WTC11 (cell line): ENCODE measurements around the gene CNTNAP5. TPM values are rescaled to one million over a fixed set of nuclear protein-coding genes. Genes with fewer than 3 reads are reported as not detected.

ENCODE experiments used
- ATAC-seq: fragments of 200-7000 bp; cut with Tn5 transposase; 2 replicates; pipeline ENCODE4 v1.10.0; 2021; ENCODE audit warnings: mild to moderate bottlenecking, moderate library complexity
- CTCF ChIA-PET: fragments of 300-600 bp; sonication (Branson Sonifier 250); formaldehyde crosslinking; loops from one replicate; lab custom pipeline; 2021; ENCODE audit warnings: antibody characterized with exemption; lab: Charles Lee
- POLR2A ChIA-PET: fragments of 350-600 bp; sonication (Branson Sonifier 250); formaldehyde crosslinking; loops from one replicate; lab custom pipeline; 2021; ENCODE audit warnings: antibody characterized with exemption; lab: Charles Lee
- DNase-seq: peaks from one replicate; pipeline ENCODE4 v3.0.0; 2021; ENCODE audit warnings: low spot score
- H3K27ac Mint-ChIP-seq: 2 replicates; pipeline ENCODE4 v1.8.0; 2021; ENCODE audit warnings: mixed read lengths
- H3K27me3 Mint-ChIP-seq: 2 replicates; pipeline ENCODE4 v1.8.0; 2021; ENCODE audit warnings: low read depth, mild to moderate bottlenecking, moderate library complexity, mixed read lengths
- H3K36me3 Mint-ChIP-seq: 2 replicates; pipeline ENCODE4 v1.8.0; 2021; ENCODE audit warnings: mixed read lengths
- H3K4me1 Mint-ChIP-seq: 2 replicates; pipeline ENCODE4 v1.8.0; 2022; ENCODE audit warnings: mixed read lengths
- H3K4me3 Mint-ChIP-seq: 2 replicates; pipeline ENCODE4 v1.8.0; 2021; ENCODE audit warnings: mild to moderate bottlenecking, moderate library complexity, mixed read lengths
- H3K9me3 Mint-ChIP-seq: 2 replicates; pipeline ENCODE4 v1.8.0; 2021; ENCODE audit warnings: mixed read lengths
- EMX1 ChIP-seq: fragments of 250-450 bp; sonication (Bioruptor Pico); IDR thresholded peaks from 2 replicates; pipeline ENCODE4 v1.8.0; 2021; ENCODE audit warnings: mild to moderate bottlenecking
- GRHL2 ChIP-seq: fragments of 250-450 bp; sonication (Bioruptor Pico); IDR thresholded peaks from 2 replicates; pipeline ENCODE4 v1.8.0; 2022; ENCODE audit warnings: mild to moderate bottlenecking, moderate library complexity; ENCODE audit not compliant: insufficient replicate concordance, severe bottlenecking
- KAT7 ChIP-seq: sonication (generic); formaldehyde crosslinking; IDR thresholded peaks from 2 replicates; pipeline ENCODE4 v1.8.1; 2023; ENCODE audit warnings: missing genetic modification reagents, mild to moderate bottlenecking, borderline replicate concordance
- OVOL2 ChIP-seq: fragments of 250-450 bp; sonication (Bioruptor Pico); IDR thresholded peaks from 2 replicates; pipeline ENCODE4 v1.9.0; 2021; ENCODE audit warnings: mild to moderate bottlenecking, borderline replicate concordance
- PRRX2 ChIP-seq: fragments of 250-450 bp; sonication (Bioruptor Pico); IDR thresholded peaks from 2 replicates; pipeline ENCODE4 v1.8.0; 2021; ENCODE audit warnings: mild to moderate bottlenecking
- RORB ChIP-seq: fragments of 250-450 bp; sonication (Bioruptor Pico); IDR thresholded peaks from 2 replicates; pipeline ENCODE4 v1.9.0; 2021; ENCODE audit warnings: mild to moderate bottlenecking
- SP1 ChIP-seq: sonication (generic); formaldehyde crosslinking; conservative IDR thresholded peaks from 2 replicates; pipeline ENCODE4 v1.8.1; 2022; ENCODE audit warnings: missing genetic modification reagents
- TCF7 ChIP-seq: sonication (generic); formaldehyde crosslinking; IDR thresholded peaks from 2 replicates; pipeline ENCODE4 v1.8.0; 2022; ENCODE audit warnings: mild to moderate bottlenecking, low read depth, missing genetic modification reagents, moderate library complexity
- TP53 ChIP-seq: sonication (generic); formaldehyde crosslinking; IDR thresholded peaks from 2 replicates; pipeline ENCODE4 v1.8.1; 2023; ENCODE audit warnings: mild to moderate bottlenecking, missing genetic modification reagents
- ZBTB21 ChIP-seq: sonication (generic); formaldehyde crosslinking; IDR thresholded peaks from 2 replicates; pipeline ENCODE4 v1.8.1; 2023; ENCODE audit warnings: mild to moderate bottlenecking, missing genetic modification reagents, borderline replicate concordance
- ZNF219 ChIP-seq: sonication (generic); formaldehyde crosslinking; IDR thresholded peaks from 2 replicates; pipeline ENCODE4 v1.8.0; 2023; ENCODE audit warnings: missing genetic modification reagents, mild to moderate bottlenecking, borderline replicate concordance
- ZNF263 ChIP-seq: sonication (generic); formaldehyde crosslinking; IDR thresholded peaks from 2 replicates; pipeline ENCODE4 v1.8.1; 2022; ENCODE audit warnings: low read depth, mild to moderate bottlenecking, moderate library complexity, missing genetic modification reagents
- ZNF396 ChIP-seq: fragments of 250-450 bp; sonication (Bioruptor Pico); IDR thresholded peaks from 2 replicates; pipeline ENCODE4 v1.8.0; 2021; ENCODE audit warnings: mild to moderate bottlenecking, moderate library complexity, borderline replicate concordance
- ZNF423 ChIP-seq: fragments of 250-450 bp; sonication (Bioruptor Pico); IDR thresholded peaks from 2 replicates; pipeline ENCODE4 v2.1.2; 2022; ENCODE audit warnings: mild to moderate bottlenecking, moderate library complexity
- total RNA-seq: library from RNA; stranded (reverse); gene quantifications from 3 replicates; pipeline ENCODE4 v1.2.3, GENCODE V29; 2021
- TF ChIP-seq, protein P1 (sequence below): fragments of 250-450 bp; sonication (Bioruptor Pico); conservative IDR thresholded peaks from 2 replicates; pipeline ENCODE4 v1.9.0; 2021; ENCODE audit warnings: mild to moderate bottlenecking
- TF ChIP-seq, protein P2 (sequence below): sonication (generic); formaldehyde crosslinking; IDR thresholded peaks from 2 replicates; pipeline ENCODE4 v1.8.1; 2023; ENCODE audit warnings: mild to moderate bottlenecking, missing genetic modification reagents
- TF ChIP-seq, protein P3 (sequence below): sonication (generic); formaldehyde crosslinking; IDR thresholded peaks from 2 replicates; pipeline ENCODE4 v1.8.1; 2022; ENCODE audit warnings: missing genetic modification reagents, borderline replicate concordance
- TF ChIP-seq, protein P4 (sequence below): sonication (generic); formaldehyde crosslinking; IDR thresholded peaks from 2 replicates; pipeline ENCODE4 v1.8.1; 2022; ENCODE audit warnings: mild to moderate bottlenecking, moderate library complexity, missing genetic modification reagents
- TF ChIP-seq, protein P5 (sequence below): sonication (generic); formaldehyde crosslinking; IDR thresholded peaks from 2 replicates; pipeline ENCODE4 v1.8.1; 2023; ENCODE audit warnings: mild to moderate bottlenecking, moderate library complexity, missing genetic modification reagents
- TF ChIP-seq, protein P6 (sequence below): fragments of 200-600 bp; IDR thresholded peaks from 2 replicates; pipeline ENCODE4 v1.8.0; 2022; ENCODE audit warnings: antibody characterized with exemption

Gene CNTNAP5
- total RNA-seq, 1 experiment from 2014 or later: 0.22 TPM

DNA sequence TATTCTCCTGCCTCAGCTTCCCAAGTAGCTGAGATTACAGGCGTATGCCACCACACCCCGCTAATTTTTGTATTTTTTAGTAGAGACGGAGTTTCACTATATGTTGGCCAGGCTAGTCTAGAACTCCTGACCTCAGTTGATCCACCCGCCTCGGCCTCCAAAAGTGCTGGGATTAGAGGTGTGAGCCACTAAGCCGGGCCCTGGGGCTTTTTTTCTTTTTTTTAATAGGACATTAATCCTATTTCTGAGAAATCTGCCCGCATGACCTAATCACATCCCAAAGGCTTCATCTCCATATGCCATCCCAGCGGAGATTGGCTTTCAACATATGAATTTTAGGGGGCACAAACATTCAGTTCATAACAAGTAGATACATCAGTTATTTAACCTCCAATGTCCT is 128.6 kb downstream of the CNTNAP5 start (continued):
- TF ChIP-seq, protein P1, sequence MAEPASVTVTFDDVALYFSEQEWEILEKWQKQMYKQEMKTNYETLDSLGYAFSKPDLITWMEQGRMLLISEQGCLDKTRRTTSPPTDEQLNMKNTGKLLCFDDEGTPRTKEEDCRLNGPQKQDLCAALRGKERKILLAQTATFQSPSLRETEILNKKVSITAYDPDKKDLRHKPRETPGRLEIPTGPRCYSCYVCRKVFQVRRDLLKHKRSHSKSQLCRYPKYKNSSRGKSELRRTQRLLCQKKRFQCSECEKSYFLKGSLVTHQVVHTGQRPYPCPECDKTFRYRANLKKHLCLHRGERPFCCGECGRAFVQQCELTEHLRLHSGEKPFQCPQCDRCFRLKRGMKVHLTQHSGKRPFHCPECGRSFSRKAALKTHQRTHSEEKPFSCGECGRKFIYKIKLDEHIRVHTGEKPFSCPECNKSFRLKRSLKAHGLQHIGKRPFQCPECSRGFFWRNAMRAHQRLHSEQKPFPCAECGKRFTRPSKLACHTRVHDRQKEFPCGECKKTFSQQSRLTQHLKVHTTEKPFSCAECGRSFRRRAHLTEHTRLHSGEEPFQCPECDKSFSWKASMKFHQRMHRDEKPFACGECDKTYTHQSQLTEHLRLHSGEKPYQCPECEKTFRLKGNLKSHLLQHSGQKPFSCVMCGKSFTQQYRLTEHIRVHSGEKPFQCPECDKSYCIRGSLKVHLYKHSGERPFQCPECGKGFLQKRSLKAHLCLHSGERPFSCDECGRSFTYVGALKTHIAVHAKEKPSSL (CRISPR knock-in tag): no peak

DNA sequence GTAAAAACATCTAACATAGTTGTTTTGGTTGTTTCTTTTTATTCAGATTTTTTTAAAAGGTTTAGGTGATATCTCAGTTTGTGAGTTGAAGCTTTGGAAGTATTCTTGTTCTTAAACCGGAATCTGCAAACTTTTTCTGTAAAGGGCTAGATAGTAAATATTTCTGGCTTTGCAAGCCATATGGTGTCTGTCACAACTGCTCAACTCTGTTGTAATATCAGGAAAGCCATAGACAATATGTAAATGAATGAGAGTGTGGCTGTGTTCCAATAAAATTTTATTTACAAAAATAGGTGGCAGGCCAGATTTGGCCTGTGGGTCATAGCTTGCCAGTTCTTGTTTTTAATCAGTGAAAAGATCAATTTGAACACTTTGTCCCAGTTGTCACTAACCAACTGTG is 134.1 kb downstream of the CNTNAP5 start:
- H3K9me3 Mint-ChIP-seq: no peaks in the 10 kb centered on the region
- H3K27ac Mint-ChIP-seq: no peak overlapping the region
- TF ChIP-seq, protein P2, sequence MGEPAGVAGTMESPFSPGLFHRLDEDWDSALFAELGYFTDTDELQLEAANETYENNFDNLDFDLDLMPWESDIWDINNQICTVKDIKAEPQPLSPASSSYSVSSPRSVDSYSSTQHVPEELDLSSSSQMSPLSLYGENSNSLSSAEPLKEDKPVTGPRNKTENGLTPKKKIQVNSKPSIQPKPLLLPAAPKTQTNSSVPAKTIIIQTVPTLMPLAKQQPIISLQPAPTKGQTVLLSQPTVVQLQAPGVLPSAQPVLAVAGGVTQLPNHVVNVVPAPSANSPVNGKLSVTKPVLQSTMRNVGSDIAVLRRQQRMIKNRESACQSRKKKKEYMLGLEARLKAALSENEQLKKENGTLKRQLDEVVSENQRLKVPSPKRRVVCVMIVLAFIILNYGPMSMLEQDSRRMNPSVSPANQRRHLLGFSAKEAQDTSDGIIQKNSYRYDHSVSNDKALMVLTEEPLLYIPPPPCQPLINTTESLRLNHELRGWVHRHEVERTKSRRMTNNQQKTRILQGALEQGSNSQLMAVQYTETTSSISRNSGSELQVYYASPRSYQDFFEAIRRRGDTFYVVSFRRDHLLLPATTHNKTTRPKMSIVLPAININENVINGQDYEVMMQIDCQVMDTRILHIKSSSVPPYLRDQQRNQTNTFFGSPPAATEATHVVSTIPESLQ (CRISPR knock-in tag): no peak
- no peak for TF ChIP-seq GRHL2 (CRISPR knock-in tag)
- TF ChIP-seq, protein P3, sequence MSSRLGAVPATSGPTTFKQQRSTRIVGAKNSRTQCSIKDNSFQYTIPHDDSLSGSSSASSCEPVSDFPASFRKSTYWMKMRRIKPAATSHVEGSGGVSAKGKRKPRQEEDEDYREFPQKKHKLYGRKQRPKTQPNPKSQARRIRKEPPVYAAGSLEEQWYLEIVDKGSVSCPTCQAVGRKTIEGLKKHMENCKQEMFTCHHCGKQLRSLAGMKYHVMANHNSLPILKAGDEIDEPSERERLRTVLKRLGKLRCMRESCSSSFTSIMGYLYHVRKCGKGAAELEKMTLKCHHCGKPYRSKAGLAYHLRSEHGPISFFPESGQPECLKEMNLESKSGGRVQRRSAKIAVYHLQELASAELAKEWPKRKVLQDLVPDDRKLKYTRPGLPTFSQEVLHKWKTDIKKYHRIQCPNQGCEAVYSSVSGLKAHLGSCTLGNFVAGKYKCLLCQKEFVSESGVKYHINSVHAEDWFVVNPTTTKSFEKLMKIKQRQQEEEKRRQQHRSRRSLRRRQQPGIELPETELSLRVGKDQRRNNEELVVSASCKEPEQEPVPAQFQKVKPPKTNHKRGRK (CRISPR knock-in tag): no peak
- TF ChIP-seq PRRX2 (CRISPR knock-in tag): no peak
- TF ChIP-seq TP53 (CRISPR knock-in tag): no peak
- TF ChIP-seq ZNF219 (CRISPR knock-in tag): no peak
- no peak for TF ChIP-seq SP1
- TF ChIP-seq EMX1 (CRISPR knock-in tag): no peak
- no peak for TF ChIP-seq ZNF423 (CRISPR knock-in tag)
- TF ChIP-seq, protein P4, sequence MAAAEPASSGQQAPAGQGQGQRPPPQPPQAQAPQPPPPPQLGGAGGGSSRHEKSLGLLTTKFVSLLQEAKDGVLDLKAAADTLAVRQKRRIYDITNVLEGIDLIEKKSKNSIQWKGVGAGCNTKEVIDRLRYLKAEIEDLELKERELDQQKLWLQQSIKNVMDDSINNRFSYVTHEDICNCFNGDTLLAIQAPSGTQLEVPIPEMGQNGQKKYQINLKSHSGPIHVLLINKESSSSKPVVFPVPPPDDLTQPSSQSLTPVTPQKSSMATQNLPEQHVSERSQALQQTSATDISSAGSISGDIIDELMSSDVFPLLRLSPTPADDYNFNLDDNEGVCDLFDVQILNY (CRISPR knock-in tag): no peak
- no peak for TF ChIP-seq ZBTB21 (CRISPR knock-in tag)
- TF ChIP-seq ZNF263 (CRISPR knock-in tag): no peak
- TF ChIP-seq, protein P5, sequence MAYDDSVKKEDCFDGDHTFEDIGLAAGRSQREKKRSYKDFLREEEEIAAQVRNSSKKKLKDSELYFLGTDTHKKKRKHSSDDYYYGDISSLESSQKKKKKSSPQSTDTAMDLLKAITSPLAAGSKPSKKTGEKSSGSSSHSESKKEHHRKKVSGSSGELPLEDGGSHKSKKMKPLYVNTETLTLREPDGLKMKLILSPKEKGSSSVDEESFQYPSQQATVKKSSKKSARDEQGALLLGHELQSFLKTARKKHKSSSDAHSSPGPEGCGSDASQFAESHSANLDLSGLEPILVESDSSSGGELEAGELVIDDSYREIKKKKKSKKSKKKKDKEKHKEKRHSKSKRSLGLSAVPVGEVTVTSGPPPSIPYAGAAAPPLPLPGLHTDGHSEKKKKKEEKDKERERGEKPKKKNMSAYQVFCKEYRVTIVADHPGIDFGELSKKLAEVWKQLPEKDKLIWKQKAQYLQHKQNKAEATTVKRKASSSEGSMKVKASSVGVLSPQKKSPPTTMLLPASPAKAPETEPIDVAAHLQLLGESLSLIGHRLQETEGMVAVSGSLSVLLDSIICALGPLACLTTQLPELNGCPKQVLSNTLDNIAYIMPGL: no peak
- TF ChIP-seq, all 79 proteins: peak for 0
- ChIA-PET POLR2A (no interaction called here), CTCF (no interaction called here)
- Mint-ChIP-seq H3K27me3 (peaks cover 4% of the 10 kb centered on the region), H3K36me3 (no peaks in the 10 kb centered on the region), H3K4me1 (peaks cover 27% of the 10 kb centered on the region), H3K4me3 (no peak overlapping the region)
- DNase-seq (no peak), ATAC-seq (no peak)

DNA sequence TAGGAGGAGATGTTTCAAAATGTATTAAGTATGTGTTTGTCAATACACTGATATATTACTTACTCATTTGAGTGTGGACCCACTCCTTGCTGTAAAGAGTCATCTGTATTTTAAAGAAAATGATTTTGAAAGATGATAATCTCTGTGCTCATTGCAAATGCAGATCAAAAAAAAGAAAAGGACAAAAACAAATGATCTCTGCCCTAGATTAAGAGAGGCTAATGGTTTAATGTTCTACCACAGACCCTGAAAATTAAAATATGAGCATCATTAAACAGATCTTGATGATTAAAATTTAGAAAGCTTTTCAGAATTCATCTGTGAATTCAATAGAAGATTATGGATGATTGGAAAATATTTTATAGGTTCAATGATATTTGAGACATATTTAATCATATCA is 136.5 kb downstream of the CNTNAP5 start:
- Mint-ChIP-seq H3K36me3 (no peaks in the 10 kb centered on the region), H3K27me3 (peaks cover 21% of the 10 kb centered on the region), H3K4me3 (no peak overlapping the region), H3K9me3 (no peaks in the 10 kb centered on the region), H3K27ac (no peak overlapping the region), H3K4me1 (peaks cover 40% of the 10 kb centered on the region)
- ChIA-PET POLR2A (no interaction called here), CTCF (no interaction called here)
- no peak for ATAC-seq
- no peak for DNase-seq
- TF ChIP-seq TCF7 (CRISPR knock-in tag) (no peak), OVOL2 (CRISPR knock-in tag) (no peak), RORB (no peak), KAT7 (CRISPR knock-in tag) (no peak), ZNF396 (CRISPR knock-in tag) (no peak), ZNF263 (CRISPR knock-in tag) (no peak)
- TF ChIP-seq, protein P2 (CRISPR knock-in tag): no peak
- TF ChIP-seq, protein P6, sequence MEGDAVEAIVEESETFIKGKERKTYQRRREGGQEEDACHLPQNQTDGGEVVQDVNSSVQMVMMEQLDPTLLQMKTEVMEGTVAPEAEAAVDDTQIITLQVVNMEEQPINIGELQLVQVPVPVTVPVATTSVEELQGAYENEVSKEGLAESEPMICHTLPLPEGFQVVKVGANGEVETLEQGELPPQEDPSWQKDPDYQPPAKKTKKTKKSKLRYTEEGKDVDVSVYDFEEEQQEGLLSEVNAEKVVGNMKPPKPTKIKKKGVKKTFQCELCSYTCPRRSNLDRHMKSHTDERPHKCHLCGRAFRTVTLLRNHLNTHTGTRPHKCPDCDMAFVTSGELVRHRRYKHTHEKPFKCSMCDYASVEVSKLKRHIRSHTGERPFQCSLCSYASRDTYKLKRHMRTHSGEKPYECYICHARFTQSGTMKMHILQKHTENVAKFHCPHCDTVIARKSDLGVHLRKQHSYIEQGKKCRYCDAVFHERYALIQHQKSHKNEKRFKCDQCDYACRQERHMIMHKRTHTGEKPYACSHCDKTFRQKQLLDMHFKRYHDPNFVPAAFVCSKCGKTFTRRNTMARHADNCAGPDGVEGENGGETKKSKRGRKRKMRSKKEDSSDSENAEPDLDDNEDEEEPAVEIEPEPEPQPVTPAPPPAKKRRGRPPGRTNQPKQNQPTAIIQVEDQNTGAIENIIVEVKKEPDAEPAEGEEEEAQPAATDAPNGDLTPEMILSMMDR: no peak
